DMS 273 treated with DMSO at 0.1 percent for 48 hours (cell line): Measurements from ENCODE around the gene DNMT3A.
A peak's percentile ranks its signal among the peaks of the same experiment; 100 is the strongest.

ENCODE experiments used
- DNase-seq: peaks from one replicate; lab custom pipeline; 2025; lab: John Stamatoyannopoulos, UW

The DNMT3A gene

DNA sequence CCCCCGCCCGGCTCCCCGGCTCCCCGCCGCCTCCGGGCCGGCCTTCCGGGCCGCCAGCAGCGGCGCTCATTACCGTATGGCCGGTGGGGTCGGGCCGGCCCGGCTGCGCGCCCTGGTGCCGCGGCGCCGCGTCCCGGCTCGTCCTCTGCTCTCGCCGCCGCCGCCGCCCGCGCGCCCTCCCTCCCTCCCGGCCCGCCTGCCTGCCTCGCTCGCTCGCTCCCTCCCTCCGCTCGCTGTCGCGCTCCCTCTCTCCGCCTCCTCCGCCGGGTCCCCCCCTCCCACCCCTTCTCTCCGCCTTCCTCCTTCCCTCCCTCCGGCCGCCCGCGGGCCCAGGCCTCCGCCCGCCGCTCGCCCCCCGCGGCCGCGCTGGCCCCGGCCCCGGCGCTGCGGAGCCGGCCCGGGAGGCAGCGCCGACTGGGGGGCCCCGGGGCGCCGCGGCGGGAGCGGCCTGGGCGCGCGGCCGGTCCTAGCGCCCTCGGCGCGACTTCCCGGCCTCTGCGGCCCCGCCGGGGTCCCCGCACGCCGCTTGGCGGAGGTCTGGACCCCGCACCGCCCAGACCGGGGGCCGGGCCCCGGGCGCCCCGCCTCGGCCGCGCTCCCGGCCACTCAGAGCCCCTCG is at the start of gene DNMT3A:
Gene DNMT3A, minus strand, starts transcription at position 173 of the 619 bp plus-strand sequence. CDS start 27,941 bp downstream, outside the sequence.
- peak; percentile 16 for DNase-seq

DNA sequence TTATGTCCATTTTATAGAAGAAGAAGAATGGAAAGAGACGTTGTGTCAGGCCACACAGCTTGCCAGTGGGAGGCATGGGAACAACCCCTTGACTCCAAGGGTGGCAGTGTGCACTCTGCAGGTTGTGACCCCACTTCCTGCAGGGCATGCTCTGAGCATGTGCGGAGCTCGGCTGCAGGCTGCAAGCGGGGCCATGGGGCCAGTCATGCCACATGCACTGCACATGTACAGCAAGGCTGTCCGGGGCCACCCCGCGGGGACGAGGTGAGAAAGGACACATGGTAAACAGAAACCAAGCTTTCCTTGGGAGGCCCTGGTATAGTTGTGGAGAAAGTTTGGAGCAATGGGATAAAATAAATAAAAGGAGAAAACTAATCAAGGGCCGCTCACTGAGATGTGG is 47.4 kb upstream of the DNMT3A start:
- DNase-seq, result no peak

DNA sequence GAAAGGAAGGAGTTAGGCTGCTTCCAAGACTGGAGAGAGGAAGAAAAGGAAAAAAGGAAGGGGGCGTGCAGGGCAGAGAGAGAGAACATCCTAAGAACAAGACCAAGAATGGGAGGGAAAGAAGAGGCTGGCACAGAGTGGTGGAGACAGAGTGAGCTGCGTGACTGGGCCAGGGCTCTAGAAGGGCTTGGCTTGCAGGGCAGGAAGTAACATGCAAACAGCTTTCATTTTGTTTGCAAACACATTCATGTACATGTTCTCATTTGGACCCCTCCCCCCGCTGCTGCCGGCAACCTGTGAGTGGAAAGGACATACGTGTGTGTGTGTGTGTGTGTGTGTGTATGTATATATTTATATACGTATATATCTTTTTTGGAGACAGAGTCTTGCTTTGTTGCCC is 46.8 kb upstream of the DNMT3A start:
- no peak for DNase-seq

DNA sequence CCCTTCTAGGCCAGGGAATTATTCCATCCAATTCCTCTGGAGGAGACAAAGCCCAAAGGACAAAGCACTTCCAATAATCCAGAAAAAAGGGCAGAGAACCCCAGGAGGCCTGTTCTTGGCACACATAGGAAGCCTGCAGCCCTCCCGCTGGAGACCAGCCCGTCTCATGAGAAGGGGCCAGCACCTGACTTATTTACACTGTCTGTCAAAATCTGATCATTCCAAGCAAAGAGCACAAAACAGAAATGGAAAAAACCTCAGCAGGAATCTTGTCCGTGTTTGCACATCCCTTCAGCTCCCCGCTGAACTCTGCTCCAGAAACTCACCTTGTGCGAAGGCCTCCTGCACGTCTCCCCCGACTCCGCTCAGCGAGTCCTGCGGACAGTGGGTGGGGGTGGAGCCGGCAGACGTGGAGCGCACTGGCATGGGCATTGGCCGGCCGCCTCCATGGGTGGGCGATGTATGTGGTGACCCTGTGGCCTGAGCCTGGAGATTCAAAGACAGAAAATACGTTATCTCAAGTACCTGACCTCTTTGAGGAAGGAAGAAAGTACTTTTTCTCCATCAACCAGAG is 46.2 kb upstream of the DNMT3A start:
- no peak for DNase-seq

DNA sequence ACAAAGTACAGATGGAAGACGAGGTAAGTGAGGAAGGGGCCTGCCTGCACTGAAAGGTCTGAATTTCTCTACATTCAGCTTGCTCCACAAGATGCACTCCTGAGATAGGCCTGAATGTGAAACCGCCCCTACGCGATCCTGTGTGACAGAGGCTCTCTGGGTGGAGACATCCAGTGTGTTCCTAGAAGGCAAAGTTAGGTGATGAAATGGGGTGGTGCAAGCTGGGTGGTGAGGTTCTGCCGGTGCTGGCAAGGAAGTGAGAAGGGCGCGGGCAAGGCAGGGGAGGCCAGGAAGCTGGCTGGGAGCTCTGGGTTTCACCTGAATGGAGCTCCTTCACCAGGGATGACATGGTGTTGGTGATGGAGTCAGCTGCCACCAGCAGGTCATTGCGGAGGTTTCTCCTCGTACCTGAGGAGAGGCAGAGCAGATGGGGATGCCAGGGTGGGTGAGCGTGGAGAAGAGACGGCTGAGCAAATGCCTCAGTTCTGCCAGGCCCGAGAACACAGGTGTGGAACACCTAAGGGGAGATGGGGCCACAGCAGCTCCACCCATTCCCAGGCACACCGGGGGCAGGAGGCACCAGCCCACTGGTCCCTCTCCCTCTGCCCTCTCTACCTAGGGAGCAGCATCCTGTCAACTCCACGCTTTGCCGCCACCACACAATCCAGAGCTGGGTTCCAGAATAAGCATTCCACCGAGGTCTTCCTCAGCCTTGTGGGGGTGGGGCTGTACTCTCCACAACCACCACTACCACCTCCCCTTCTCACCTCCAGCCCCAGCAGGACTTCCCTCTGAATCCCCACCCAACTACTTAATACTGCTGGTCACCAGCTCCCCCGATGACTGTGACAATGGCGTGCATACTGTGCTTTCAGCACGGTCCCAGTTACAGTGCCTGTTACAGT is 45.5 kb upstream of the DNMT3A start:
- no peak for DNase-seq

DNA sequence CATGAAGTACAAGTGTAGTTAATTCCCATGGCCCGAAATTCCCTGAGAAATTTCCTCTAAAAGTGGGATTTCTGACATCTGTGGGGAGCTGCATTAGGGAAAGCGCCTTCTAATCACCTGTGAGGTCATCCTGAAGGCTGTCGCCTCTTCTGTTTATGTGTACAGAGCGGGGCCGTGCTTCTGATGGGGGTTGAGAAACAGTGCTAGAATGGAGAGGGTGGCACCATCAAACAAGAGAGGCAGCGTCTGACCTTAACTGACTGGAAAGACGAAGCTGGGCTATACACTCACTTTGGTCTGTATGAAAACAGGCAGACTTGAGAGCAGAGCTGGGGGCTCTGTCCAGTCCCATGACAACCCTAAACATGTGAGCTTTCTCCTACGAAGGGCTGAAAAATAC is 44.2 kb upstream of the DNMT3A start:
- DNase-seq, result no peak

DNA sequence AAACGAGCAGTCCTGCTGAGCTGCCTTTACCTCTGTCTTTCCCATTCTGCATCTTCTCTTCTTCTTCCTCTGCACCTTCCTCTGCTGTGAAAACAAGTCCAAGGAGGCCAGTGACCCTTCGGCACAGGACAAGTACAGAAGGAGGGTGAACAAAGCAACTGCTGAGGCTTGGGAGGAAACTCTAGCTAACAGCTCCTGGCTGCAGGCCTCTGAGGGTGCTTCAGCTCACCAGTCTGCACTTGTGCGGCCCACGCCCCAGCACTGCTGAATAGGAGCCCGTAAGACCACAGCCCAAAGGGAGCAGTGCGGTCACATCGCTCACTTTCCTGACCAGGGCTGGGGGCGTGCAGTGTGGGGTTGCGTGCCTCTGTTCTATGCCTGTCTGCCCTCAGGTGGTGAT is 42.1 kb upstream of the DNMT3A start:
- no peak for DNase-seq

DNA sequence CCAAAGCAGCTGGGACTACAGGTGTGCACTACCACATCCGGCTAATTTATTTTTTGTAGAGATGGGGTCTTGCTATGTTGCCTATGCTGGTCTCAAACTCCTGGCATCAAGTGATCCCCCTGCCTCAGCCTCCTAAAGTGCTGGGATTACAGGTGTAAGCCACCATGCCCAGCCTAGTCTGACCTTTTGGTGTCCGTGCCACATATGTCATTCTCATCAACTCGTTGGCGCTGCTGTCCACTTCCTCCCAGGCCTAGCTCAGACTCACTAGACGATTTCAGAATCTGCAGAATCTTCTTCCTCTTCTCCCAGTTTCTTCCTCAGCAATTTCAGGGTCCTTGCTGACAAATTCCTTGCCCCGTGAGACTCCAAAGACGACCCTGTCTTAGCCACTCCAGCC is 39.8 kb upstream of the DNMT3A start:
- no peak for DNase-seq

DNA sequence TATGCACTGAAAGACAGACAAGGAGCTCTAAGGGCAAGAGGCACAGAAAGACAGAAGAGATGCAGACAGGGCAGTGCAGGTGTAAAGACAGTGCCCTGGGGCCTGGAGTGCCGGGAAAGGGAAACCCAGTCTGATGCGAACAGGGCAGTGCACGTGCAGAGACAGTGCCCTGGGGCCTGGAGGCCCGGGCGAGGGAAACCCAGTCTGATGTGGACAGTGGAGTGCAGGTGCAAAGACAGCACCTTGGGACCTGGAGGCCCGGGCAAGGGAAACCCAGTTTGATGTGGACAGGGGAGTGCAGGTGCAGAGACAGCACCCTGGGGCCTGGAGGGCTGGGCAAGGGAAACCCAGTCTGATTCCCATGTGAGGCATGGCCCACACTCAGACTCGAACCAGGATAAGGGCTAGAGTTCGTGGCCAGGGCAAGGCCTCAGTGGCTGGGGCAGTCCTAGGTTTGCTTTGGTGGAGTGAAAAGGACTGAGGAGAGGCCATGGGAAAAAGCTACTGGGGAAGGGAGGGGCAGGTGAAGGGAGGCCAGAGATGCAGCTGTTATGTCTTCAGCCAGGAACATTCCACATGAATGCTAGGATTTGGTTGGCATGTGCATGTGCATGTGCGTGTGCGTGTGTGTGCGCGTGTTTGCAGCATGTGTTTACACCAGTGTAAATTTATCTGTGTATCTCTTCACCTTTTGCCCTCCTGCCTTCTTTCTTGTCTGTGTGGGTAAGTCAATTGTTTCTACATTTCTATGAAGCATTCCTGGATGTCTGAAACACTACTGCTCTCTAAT is 39.1 kb upstream of the DNMT3A start:
- no peak for DNase-seq

DNA sequence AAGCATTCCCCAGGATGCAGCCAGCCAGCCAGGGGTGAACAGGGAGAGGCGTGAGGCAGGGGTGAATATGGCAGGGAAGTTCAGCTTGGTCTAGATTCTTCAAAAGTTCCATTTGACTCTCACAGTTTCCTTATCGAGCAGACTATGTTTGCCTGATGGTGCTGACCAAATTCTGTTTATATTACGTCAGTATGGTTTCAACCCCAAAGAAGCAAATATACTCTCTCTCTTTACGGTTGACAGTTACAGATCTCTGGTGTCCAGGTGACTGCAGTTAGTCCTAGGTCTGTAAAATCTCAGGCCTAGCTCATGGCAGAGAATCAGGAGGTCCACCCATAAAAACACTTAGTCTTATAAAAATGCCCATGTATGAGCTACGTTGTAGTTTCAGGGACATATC is 38.3 kb upstream of the DNMT3A start:
- DNase-seq, result no peak

DNA sequence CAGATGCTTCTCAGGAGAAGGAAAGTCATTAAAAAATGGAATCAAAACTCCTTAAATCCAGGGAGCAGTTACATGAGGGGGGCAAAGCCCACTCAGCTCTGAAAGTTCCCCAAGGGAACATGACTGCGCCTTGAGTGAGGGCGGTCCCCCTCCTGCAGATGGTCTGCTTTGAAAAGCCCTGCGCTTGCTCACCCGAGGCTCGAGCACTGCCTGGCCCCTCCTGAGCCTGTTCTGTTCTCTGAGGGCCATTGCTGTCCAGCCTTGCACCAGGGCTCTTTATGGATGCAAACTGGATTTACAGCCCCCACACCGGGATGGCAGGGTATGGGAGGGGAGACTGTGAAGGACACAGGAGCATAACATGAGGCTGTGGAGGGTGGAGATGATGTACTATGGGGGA is 37.8 kb upstream of the DNMT3A start:
- DNase-seq, result no peak

DNA sequence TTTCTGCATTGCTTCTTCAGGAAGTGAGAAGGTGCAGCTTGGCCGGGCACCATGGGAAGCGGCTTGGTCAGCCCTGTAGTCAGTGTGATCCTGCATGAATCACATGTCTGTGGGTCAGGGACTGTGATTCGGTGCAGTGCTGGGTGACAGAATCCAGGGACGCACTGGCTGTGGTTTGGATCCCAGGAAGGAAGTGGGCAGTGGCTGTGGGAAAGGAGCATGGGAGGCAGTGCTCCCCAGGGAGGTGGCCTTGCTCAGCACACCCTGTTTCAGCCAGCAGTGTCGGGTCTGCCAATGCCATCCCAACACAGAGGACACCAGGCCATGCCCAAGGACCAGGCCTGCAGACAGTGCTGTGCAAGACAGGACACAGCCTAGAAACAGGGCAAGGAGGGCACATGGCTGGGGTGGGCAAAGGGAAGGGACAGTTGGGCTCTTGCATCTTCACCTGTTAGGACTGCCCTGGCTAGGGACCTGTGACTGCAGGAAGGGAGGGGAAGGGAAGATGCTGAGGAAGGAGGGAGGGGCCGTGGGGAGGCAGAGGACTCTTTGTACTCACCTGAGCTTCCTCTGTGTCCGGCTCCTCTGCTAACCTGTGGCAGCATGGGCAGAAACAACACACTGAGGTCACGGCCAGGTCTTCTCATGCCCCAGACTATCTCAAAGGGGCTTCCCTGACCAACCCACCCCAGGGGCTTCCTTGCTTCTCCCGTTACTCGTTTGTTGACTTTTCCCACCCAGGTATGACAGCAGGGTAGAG is 37.2 kb upstream of the DNMT3A start:
- no peak for DNase-seq

DNA sequence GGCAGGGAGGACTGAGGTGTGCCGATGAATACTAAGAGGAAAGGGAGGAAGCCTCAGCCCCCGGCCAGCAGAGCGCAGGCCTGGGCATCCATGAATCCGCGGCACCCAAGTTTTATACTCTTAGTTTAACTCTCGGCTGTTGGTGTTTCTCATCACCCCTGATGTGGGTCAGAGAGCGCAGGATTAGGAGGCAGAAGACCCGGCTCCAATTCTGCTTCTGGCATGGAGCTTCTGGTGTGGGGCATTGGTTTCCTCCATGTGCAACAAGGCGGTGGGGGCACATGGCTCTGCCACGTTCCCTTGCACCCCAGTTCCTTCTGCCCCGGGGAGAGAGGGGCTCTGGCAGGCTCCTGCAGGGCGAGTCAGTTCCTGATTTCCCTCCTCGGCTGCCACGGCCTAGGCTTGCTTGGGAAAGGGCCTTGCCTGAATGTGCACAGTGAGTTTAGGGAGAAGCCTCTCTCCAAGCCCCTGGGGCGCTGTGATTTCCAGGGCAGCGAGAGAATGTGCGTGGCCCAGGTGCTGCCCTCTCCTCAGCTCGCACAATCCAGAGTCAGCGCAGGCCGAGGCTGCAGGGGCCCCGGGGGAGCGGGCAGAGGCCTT is 36.2 kb upstream of the DNMT3A start:
- no peak for DNase-seq

DNA sequence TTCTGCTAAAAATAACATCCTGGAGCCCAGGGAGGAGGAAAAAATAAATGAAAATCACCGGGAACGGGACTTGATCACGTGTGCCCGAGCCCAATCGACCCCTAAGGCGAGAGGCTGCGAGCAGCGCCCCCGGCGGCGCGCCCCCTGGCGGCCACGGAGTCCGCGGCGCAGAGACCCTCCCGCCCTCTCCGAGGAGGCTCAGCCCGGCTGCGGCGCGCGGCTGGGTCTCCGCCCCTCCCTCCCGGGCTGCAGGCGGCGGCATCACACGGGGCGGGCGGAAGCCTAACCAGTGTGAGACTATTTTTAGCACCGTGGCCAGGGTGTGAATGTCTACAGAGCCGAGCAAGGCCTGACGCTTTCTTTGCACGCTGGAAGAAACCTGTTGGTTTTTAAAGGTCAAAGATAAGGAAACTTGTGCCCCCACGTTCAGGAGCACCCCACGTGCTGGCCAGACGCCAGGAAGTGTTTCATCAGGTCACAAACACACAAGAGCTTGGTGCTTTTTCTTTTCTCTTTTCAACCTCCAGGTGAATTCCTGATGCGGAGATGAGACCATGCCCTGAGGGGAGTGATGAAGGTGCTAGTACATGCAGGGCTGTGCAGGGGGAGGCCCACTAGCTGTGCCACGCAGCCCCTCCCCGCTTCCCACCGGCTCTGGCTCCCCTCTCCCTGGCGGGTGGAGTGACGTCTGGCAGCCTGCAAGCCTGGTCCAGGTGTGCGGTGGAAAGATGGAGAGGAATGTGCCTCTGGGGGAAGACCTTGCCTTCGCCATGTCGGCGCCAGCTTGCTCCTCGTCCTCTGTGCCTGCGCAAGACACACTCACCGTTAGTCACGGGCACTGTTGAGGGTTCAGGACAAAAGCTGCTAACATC is 35.3 kb upstream of the DNMT3A start:
- peak; percentile 53 for DNase-seq

DNA sequence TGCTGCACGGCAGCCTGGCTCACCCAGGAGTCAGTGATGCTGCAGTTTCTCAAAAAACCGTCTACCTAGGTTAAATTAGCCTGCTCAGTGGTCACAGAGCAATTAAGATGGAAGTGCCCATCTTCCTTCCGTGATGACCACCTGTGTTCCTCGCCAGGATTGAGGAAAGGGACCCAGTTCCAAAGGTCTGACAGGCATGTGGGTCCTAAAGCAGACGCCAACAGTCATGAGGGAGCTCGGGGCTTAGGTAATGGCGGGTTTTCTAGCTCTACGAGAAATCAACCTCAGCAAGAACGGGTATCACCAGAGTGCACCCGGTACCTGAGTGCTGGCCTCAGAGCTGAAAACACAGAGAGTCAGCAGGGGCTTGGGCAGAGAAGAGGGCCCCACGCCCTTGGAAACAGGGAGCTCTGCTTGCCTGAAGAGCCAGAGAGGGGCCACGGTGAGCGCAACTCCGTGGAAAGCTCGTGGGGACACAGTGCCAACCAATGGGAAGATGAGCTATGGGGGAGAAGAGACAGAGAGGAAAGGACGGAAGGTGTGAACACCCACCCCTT is 34.3 kb upstream of the DNMT3A start:
- no peak for DNase-seq

DNA sequence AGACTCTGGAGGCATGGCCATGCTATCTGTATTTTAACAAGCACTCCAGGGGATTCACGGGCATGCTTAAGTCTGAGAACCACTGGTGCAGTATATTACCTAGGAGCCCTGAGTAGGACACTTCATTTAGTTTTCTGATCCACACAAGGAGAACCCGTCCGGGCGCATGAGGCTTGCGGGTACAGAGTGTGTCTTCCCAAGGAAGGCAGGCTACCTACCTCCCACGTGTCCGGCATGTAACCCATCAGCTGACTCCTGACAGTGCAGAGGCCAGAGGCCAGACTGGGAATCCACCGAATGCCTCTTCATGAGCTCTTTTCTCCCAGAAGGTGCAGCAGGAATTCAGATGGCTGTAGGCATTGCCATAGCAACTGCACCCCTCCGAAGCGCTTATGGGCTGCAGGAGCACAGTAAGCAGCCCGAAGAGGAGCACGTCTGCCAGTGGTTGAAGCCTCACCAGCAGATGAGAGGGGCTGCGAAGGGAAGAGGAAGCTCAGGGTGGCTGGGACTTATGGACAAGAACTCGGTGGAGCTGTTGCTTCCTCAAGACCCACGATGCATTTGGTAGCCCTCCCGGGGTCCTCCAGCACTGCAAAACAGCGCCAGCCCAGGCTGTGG is 33.8 kb upstream of the DNMT3A start:
- no peak for DNase-seq

DNA sequence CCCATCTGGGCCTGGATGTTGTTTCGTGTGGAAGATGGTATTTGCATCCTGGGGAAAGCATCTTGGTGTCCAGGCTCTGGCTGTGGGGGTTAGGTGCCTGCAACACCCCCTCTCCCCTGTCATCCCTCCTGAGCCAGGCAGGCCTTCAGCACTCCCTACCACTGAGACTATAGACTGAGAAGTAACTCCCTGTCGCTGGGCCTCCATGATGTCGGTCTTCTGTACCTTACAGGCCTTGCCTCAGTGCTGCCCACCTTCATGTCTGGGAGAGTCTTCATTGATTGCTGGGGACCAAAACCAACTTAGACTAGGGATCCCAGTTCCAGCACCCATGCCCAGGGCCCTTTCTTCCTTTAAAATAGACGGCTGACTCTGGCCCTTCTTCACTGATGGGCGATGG is 33.1 kb upstream of the DNMT3A start:
- no peak for DNase-seq

DNA sequence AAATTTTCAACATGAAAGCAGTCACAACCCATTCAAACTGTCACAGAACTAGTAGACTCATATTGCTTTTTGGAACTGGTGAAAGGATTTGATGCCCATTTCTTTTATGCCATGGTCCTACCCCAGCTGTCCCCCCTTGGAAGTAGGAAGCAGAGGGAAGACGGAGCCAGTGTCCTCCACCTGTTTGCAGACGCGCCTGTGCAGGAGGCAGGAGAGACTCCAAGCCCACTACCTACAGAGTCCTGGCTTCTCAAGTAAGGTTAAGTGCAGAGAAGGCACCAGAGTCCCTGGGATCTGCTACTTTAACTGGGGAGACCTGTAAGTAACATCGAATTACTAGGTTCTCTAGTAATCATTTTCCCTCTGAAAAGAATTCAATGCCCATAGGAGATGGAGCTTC is 32.7 kb upstream of the DNMT3A start:
- no peak for DNase-seq

DNA sequence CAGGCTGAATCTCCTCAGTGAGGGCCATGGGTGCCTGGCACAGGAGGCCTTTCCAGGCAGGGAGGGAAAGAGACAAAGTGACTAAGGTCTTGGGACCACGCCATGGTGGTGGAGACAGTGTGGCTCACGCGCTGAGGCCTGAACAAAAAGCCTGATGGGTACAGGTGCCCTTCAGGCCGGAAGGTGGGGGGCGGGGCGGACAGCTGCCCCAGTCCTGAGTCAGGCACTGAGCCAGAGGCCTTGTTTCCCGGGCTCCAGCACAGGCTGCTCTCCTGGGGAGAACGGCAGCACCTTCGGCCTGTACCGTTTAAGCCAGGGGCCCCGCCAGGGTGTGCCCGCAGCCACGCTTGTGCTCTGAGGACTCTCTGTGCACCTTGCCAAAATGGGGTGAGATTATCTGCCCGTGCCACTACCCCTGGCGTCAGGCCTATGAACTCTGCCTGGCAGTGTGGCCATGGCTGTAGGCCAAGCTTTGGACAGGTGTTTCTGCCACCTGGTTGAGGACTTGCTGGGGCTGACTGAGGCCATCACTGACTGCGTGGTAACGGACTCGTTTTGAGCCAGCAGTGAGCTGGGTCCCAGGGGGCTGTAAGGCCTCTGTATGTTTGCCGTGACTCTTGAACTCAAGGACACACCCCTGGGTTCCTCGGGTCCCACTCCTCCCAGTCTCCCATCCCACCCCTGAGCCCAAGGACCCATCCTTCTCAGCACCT is 31.7 kb upstream of the DNMT3A start:
- no peak for DNase-seq
